Measurements from ENCODE around the gene GNG13. TPM values are rescaled to one million over a fixed set of nuclear protein-coding genes. Genes with fewer than 3 reads are reported as not detected.

GNG13 gene
- total RNA-seq, 3 donors from 2014 or later, result 0.31 to 1.0 TPM; not detected in 1

DNA sequence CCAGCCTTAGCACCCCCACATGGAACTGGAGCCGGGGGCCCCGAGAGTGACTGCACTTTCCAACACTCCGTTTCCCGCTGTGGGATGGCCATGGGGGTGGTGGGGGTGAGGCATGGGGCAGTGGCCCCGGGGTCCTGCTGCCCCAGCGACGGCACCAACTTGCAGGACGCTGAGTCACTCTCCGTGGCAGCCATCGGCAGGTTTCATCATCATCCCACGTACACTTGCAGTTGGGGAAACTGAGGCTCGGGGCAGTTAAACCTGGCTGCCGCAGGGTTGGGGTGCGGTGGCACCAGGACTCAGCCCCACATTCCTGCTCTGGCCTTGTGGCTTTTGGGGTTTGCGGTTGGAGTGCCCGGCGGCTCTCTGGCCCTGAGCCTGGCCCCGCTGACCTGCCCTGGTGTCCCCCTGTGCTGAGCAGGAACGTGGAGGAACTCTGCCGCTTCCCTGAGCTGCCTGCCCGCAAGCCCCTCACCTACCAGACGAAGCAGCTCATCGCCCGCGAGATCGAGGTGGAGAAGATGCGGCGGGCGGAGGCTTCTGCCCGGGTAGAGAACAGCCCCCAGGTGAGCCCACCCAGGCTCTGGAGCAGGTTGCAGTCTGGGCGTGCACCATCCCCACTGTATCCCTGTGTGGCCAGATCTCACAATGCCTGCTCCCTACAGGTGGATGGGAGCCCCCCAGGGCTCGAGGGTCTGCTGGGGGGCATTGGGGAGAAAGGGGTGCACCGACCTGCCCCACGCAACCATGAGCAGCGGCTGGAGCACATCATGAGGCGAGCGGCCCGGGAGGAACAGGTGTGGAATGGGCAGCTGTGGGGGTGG lies 4.0 kb downstream of the GNG13 start:
- intact Hi-C loops (cut with DNase I, micrococcal nuclease), result no loop called here
- no peak for DNase-seq
- no peaks in the 10 kb centered on the region for H3K36me3 ChIP-seq (ENCODE audit: low read depth)
- H3K4me1 ChIP-seq (ENCODE audit: low read depth), result no peaks in the 10 kb centered on the region
- TF ChIP-seq, protein P1, sequence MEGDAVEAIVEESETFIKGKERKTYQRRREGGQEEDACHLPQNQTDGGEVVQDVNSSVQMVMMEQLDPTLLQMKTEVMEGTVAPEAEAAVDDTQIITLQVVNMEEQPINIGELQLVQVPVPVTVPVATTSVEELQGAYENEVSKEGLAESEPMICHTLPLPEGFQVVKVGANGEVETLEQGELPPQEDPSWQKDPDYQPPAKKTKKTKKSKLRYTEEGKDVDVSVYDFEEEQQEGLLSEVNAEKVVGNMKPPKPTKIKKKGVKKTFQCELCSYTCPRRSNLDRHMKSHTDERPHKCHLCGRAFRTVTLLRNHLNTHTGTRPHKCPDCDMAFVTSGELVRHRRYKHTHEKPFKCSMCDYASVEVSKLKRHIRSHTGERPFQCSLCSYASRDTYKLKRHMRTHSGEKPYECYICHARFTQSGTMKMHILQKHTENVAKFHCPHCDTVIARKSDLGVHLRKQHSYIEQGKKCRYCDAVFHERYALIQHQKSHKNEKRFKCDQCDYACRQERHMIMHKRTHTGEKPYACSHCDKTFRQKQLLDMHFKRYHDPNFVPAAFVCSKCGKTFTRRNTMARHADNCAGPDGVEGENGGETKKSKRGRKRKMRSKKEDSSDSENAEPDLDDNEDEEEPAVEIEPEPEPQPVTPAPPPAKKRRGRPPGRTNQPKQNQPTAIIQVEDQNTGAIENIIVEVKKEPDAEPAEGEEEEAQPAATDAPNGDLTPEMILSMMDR (IDR thresholded peaks at IDR 0.05), result no peak
- ATAC-seq, result no peak
- H3K4me3 ChIP-seq, result no peak overlapping the region
- H3K9me3 ChIP-seq, result no peaks in the 10 kb centered on the region

DNA sequence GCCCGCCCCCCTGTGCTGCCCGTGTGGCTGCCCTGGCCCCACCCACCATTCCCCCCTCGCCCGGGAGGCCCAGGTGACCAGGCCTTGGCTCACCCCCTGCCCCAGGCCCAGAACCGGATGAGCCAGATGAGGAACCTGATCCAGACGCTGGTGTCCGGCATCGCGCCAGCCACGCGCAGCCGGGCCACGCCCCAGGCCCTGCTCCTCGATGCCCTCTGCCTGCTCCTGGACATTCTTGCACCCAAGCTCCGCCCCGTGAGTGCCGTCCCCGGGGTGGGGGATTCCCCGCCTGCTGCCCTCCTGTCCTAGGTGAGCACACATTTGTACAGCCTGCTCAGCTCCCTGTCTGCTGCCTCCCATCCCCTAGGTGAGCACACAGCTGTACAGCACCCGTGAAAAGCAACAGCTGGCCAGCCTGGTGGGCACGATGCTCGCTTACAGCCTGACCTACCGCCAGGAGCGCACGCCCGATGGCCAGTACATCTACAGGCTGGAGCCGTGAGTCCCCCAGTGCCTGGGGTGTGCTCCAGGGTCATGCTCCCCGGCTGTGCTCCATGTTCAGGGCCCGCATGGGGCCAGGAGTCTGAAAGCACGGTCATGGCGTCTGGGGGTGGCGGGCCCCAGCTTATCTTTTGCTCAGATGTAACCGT lies 4.8 kb downstream of the GNG13 start:
- DNase-seq, result peak in 1 of 3 donors; percentile 70
- H3K9me3 ChIP-seq, result no peaks in the 10 kb centered on the region
- no peaks in the 10 kb centered on the region for H3K36me3 ChIP-seq (ENCODE audit: low read depth)
- H3K4me1 ChIP-seq (ENCODE audit: low read depth), result no peaks in the 10 kb centered on the region
- intact Hi-C loops (cut with DNase I, micrococcal nuclease), result no loop called here
- peak; percentile 68 for ATAC-seq
- no peak overlapping the region for H3K4me3 ChIP-seq
- TF ChIP-seq, protein P1 (IDR thresholded peaks at IDR 0.05), result no peak

DNA sequence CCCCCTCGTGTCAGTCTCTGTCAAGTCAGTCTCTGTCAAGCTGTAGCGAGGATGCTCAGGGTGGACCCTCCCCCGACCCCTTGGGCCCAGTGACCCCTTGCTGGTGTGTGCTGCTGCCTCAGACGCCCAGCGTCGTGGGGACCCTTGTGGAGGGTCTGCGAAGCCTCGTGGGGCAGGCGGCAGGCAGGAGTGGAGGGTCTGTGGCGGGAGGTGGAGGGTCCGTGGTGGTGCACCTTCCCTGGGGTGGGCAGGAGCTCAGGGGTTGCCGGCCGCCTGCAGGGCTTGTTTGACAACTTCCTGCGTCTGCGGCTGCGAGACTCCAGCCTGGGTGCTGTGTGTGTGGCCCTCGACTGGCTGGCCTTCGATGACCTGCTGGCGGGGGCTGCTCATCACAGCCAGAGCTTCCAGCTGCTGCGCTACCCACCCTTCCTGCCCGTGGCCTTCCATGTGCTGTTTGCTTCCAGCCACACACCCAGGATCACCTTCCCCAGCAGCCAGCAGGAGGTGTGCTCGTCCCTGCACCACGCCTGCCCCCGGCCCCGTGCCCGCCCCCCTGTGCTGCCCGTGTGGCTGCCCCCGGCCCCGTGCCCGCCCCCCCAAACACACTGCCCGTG lies 5.6 kb downstream of the GNG13 start:
- ATAC-seq (no peak), DNase-seq (no peak)
- Histone ChIP-seq H3K4me3 (no peak overlapping the region), H3K36me3 (ENCODE audit: low read depth) (no peaks in the 10 kb centered on the region), H3K4me1 (ENCODE audit: low read depth) (no peaks in the 10 kb centered on the region), H3K9me3 (no peaks in the 10 kb centered on the region)
- TF ChIP-seq, protein P1 (IDR thresholded peaks at IDR 0.05), result no peak
- intact Hi-C loops (cut with DNase I, micrococcal nuclease), result no loop called here

DNA sequence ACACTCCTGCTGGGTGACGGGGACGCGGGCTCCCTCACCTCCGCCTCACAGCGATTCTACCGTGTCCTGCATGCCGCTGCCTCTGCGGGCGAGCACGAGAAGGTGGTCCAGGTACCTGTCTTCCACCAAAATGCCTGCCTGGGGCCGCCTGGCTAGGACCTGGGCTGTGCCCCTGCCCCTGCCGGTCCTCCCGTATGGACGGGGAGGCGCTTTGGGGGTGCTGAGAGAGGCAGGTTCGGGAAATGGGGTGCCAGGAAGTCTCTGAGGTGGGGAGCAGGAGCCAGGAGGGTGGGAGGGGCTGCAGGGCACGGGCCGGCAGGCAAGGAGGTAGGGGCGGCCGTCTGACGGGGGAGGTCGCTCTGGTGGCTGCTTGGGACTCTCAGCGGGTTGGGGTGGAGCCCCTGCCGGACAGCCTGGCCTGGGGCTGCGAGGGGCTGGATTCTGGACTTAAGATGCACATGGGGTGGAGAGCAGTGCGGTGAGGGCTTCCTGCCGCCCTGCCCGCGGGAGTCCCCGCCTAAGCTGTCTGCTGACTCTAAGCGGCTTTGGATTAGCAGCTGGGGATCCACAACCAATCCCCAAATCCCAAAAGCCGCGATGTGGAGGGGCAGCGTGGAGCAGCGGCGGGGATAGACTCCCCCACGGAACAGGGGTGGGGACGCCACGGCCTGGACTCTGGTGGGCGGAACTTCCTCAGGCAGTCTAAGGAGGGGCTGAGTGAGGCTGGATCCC lies 6.3 kb downstream of the GNG13 start:
- TF ChIP-seq, protein P1 (IDR thresholded peaks at IDR 0.05), result no peak
- H3K4me1 ChIP-seq (ENCODE audit: low read depth), result peaks cover 1% of the 10 kb centered on the region
- H3K36me3 ChIP-seq (ENCODE audit: low read depth), result no peaks in the 10 kb centered on the region
- no peak for ATAC-seq
- intact Hi-C loops (cut with DNase I, micrococcal nuclease), result no loop called here
- H3K9me3 ChIP-seq, result no peaks in the 10 kb centered on the region
- no peak overlapping the region for H3K4me3 ChIP-seq
- DNase-seq, result no peak

DNA sequence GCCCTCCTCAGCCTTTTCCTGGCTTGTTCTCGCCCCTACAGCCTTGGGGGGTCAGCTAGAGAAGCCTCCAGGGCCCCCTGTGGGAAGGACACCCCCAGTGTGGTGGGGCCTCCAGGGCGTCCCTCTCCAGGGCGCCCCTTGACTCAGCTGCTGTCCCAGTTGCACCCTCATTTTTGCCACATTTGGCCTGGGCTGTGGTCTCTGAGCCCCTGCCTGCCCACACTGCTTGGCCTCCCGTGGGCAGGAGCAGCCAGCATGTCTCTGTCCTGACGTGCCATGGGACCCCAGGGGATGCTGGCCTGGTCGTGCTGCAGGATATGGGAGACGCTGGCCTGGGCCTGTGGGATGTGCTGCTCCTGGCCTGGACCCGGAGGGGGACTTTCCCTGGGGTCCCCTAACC lies 7.1 kb downstream of the GNG13 start:
- DNase-seq (no peak), ATAC-seq (no peak)
- intact Hi-C loops (cut with DNase I, micrococcal nuclease), result no loop called here
- Histone ChIP-seq H3K9me3 (no peaks in the 10 kb centered on the region), H3K36me3 (ENCODE audit: low read depth) (no peaks in the 10 kb centered on the region), H3K4me3 (no peak overlapping the region), H3K4me1 (ENCODE audit: low read depth) (peaks cover 7% of the 10 kb centered on the region)
- TF ChIP-seq, protein P1 (IDR thresholded peaks at IDR 0.05), result no peak

Measured in mucosa of descending colon (tissue), 3 donors.